Cardiac septum (tissue), 1 donor: ENCODE measurements around the gene DCAF12. TPM values are rescaled to one million over a fixed set of nuclear protein-coding genes. Genes with fewer than 3 reads are reported as not detected.
"Not testable (repeated sequence)": the region's sequence is repeated elsewhere in the genome, so short reads cannot be mapped to it uniquely, and the experiment has no call there.

ENCODE experiments used
- DNase-seq: peaks from one replicate; pipeline ENCODE4 v3.0.0-alpha.2; 2020; ENCODE audit warnings: low spot score
- intact Hi-C: fragments of 100-400 bp; cut with DNase I; formaldehyde crosslinking; loops from one replicate; pipeline ENCODE4 v1.14.0; 2022
- total RNA-seq: library from RNA; stranded (reverse); fragmentation: NEBNext Ultra II Directional; extraction: Animal tissue kit (Norgen Biotek cat#: 25700); gene quantifications from one replicate; pipeline ENCODE4 v1.2.1, GENCODE V29; 2021
- donor health status: DM: no; HTN: no; CAD: no.

DCAF12 gene
- total RNA-seq, 1 donor from 2014 or later, result 15.7 TPM

GRCh38 chr9:34084562-34084961, 41.9 kb downstream of the DCAF12 start:
- no peak for DNase-seq
- intact Hi-C loops, result no loop called here

- no peak for DNase-seq
- intact Hi-C loops, result no loop called here
Observed at GRCh38 chr9:34079181-34079580, 47.3 kb downstream of the DCAF12 start.

GRCh38 chr9:34072868-34073590, 53.5 kb downstream of the DCAF12 start:
- intact Hi-C loops, result no loop called here
- peak; percentile 44 for DNase-seq

GRCh38 chr9:34072410-34072809, 54.1 kb downstream of the DCAF12 start:
- no peak for DNase-seq
- intact Hi-C loops, result no loop called here

GRCh38 chr9:34070606-34071324, 55.7 kb downstream of the DCAF12 start:
- intact Hi-C loops, result no loop called here

GRCh38 chr9:34069831-34070230, 56.7 kb downstream of the DCAF12 start:
- intact Hi-C loops, result loop anchor here (10.0 kb wide), 2 partner anchors 55 to 85 kb away; no protein-coding TSS in a partner anchor
- no peak for DNase-seq

More at GRCh38 chr9:34070606-34071324, 55.7 kb downstream of the DCAF12 start:
- no peak for DNase-seq

- no peak for DNase-seq
- intact Hi-C loops, result loop anchor here (10.0 kb wide), 2 partner anchors 51 to 89 kb away; no protein-coding TSS in a partner anchor
Observed at GRCh38 chr9:34065541-34065940, 61.0 kb downstream of the DCAF12 start.

GRCh38 chr9:34059954-34060353, 66.5 kb downstream of the DCAF12 start:
- no peak for DNase-seq
- intact Hi-C loops, result loop anchor here (10.0 kb wide), 2 partner anchors 45 to 95 kb away; no protein-coding TSS in a partner anchor

- DNase-seq, result no peak
- intact Hi-C loops, result no loop called here
Observed at GRCh38 chr9:34059281-34059680, 67.2 kb downstream of the DCAF12 start.

GRCh38 chr9:34049630-34050384, 76.7 kb downstream of the DCAF12 start:
- DNase-seq, result no peak
- intact Hi-C loops, result loop anchor here (5.0 kb wide), 1 partner anchor 77 kb away; the partner anchor contains the start of gene DCAF12

- intact Hi-C loops, result loop anchor here (5.0 kb wide), 1 partner anchor 78 kb away; the partner anchor contains the start of gene DCAF12
- peak; percentile 98 for DNase-seq
Observed at GRCh38 chr9:34048727-34049629, 77.5 kb downstream of the DCAF12 start, which contains the start of gene UBAP2. Gene UBAP2, minus strand, starts transcription at chr9:34048887. Its CDS starts 31,739 bp downstream, at chr9:34017148.

- DNase-seq, result peak; percentile 76
- intact Hi-C loops, result loop anchor here (5.0 kb wide), 1 partner anchor 79 kb away; the partner anchor contains the start of gene DCAF12
Observed at GRCh38 chr9:34047864-34048726, 78.4 kb downstream of the DCAF12 start.

GRCh38 chr9:34046784-34047379, 79.6 kb downstream of the DCAF12 start:
- intact Hi-C loops, result loop anchor here (5.0 kb wide), 1 partner anchor 80 kb away; the partner anchor contains the start of gene DCAF12
- DNase-seq, result no peak

- intact Hi-C loops, result loop anchor here (5.0 kb wide), 1 partner anchor 81 kb away; the partner anchor contains the start of gene DCAF12
- no peak for DNase-seq
Observed at GRCh38 chr9:34045903-34046302, 80.6 kb downstream of the DCAF12 start.

GRCh38 chr9:34042074-34042473, 84.4 kb downstream of the DCAF12 start:
- intact Hi-C loops, DNase-seq: not testable (repeated sequence)

- DNase-seq, intact Hi-C loops: not testable (repeated sequence)
Observed at GRCh38 chr9:34038851-34039250, 87.6 kb downstream of the DCAF12 start.

GRCh38 chr9:34037626-34038025, 88.9 kb downstream of the DCAF12 start:
- intact Hi-C loops, result no loop called here
- no peak for DNase-seq
